ENCODE measurements around the gene FCRLB. TPM values are rescaled to one million over a fixed set of nuclear protein-coding genes. Genes with fewer than 3 reads are reported as not detected.

FCRLB gene
- total RNA-seq, 3 donors from 2014 or later: 0.15 to 1.1 (median 0.33) TPM

DNA sequence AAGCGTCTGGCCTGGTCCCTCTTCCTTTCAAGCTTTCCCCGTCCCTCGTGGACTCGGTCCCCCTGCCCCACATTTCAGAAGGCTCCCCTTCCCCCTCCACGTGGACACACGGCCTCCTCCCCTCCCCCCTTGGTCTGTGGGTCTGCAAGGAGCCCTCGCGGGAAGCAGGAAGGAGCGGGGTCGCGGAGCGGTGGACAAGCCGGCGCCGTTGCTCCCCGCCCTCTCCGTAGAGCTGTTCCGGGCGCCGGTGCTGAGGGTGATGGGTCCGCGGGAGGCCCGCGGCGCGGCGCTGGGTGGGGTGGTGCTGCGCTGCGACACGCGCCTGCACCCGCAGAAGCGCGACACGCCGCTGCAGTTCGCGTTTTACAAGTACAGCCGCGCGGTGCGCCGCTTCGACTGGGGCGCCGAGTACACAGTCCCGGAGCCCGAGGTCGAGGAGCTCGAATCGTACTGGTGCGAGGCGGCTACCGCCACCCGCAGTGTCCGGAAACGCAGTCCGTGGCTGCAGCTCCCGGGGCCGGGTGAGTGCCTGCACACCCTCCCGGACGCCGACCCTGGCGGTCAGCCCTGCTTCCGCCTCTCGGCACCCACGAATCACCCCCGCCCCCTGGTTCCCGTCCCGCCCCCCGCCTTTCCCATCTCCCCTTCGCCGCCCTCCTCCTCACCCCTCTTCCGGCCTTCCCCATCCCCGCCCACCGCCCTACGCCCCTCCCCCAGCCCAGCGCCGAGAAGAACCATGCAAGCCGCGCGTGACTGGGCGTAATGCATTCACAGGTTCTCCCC is 5.3 kb downstream of the FCRLB start:
- no peaks in the 10 kb centered on the region for H3K4me1 ChIP-seq
- H3K36me3 ChIP-seq: no peaks in the 10 kb centered on the region
- no peaks in the 10 kb centered on the region for H3K9me3 ChIP-seq
- no peaks in the 10 kb centered on the region for H3K27me3 ChIP-seq
- peak overlapping the region; percentile 86 to 92 for H3K27ac ChIP-seq
- intact Hi-C loops (cut with DNase I; ENCODE audit: low total_unique reads): no loop called here
- peak overlapping the region; percentile 83 to 87 (median 86) for H3K4me3 ChIP-seq
- TF ChIP-seq, protein P1, sequence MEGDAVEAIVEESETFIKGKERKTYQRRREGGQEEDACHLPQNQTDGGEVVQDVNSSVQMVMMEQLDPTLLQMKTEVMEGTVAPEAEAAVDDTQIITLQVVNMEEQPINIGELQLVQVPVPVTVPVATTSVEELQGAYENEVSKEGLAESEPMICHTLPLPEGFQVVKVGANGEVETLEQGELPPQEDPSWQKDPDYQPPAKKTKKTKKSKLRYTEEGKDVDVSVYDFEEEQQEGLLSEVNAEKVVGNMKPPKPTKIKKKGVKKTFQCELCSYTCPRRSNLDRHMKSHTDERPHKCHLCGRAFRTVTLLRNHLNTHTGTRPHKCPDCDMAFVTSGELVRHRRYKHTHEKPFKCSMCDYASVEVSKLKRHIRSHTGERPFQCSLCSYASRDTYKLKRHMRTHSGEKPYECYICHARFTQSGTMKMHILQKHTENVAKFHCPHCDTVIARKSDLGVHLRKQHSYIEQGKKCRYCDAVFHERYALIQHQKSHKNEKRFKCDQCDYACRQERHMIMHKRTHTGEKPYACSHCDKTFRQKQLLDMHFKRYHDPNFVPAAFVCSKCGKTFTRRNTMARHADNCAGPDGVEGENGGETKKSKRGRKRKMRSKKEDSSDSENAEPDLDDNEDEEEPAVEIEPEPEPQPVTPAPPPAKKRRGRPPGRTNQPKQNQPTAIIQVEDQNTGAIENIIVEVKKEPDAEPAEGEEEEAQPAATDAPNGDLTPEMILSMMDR (IDR thresholded peaks at IDR 0.05): peak in 1 of 3 donors; percentile 13
- TF ChIP-seq POLR2A (IDR thresholded peaks at IDR 0.05) (no peak), POLR2AphosphoS5 (IDR thresholded peaks at IDR 0.05) (no peak)
- DNase-seq (ENCODE audit: low spot score in 2 of 2): peak; percentile 72 to 73

DNA sequence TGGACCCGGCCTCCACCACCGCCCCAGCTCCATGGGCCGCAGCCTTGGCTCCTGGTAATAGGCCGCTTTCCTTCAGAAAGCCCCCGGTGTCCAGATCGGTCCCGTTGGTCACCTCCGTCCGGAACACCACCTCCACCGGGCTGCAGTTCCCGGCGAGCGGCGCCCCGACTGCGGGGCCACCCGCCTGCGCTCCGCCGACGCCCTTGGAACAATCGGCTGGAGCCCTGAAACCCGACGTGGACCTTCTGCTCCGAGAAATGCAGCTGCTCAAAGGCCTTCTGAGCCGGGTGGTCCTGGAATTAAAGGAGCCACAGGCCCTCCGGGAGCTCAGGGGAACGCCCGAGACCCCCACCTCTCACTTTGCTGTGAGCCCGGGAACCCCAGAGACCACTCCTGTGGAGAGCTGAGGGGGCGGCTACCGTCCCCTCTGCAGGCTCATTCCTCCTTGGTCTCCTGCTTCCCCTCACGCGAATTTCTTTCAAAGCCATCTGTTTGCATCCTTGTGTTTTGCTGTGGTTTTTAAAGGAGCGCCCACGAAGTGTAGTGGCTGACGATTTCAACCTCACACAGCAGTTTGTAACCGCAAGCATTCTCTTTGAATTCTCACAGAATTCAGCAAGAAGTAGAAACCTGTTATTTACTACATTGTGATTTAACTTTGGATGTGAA is 6.0 kb downstream of the FCRLB start:
- peak overlapping the region; percentile 86 to 92 for H3K27ac ChIP-seq
- intact Hi-C loops (cut with DNase I; ENCODE audit: low total_unique reads): no loop called here
- no peaks in the 10 kb centered on the region for H3K4me1 ChIP-seq
- no peaks in the 10 kb centered on the region for H3K9me3 ChIP-seq
- TF ChIP-seq POLR2A (IDR thresholded peaks at IDR 0.05) (no peak), POLR2AphosphoS5 (IDR thresholded peaks at IDR 0.05) (peak in 1 of 3 donors; percentile 6)
- H3K27me3 ChIP-seq: no peaks in the 10 kb centered on the region
- no peak for DNase-seq (ENCODE audit: low spot score in 2 of 2)
- H3K36me3 ChIP-seq: no peaks in the 10 kb centered on the region
- peak overlapping the region; percentile 83 to 87 (median 86) for H3K4me3 ChIP-seq

DNA sequence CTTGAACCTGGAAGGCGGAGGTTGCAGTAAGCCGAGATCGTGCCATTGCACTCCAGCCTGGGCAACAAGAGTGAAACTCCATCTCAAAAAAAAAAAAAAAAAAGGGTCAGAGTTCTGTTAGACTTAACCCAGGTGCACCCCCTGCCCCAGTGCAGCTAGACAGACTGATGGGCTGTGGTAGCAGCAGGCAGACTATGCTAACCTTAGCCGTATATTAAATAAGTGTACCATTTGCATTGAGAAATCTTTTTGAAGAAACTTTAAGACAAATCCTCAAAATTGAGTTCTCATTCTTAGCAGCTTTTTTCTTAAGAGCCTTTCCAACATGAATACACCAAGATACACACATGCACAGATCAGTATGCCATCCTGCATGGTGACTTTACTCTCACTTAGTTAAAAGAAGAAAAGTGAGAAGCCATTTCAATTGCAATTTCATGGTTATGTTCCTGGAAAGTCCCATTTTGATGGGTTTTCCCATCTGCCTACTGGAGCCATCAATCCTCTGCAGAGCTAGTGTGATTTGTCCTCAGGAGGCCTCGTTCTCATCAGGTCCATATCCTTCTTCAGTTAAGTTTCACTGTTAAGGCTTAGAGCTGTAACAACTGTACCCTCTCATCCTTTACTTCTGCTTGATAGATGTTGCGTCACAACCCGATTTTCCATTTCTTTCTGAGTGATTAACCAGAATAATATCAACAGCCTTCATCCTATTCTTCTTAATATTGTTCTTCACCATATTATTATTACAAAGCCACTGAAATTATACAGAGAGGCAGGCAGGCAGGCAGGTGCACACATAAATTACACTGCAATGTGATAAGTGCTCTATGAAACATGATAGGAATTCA is 7.3 kb downstream of the FCRLB start:
- Histone ChIP-seq H3K27ac (no peak overlapping the region), H3K27me3 (no peaks in the 10 kb centered on the region), H3K4me1 (no peaks in the 10 kb centered on the region), H3K36me3 (no peaks in the 10 kb centered on the region), H3K4me3 (no peak overlapping the region), H3K9me3 (no peaks in the 10 kb centered on the region)
- no peak for TF ChIP-seq POLR2AphosphoS5 (IDR thresholded peaks at IDR 0.05)
- no peak for TF ChIP-seq POLR2A (IDR thresholded peaks at IDR 0.05)
- TF ChIP-seq, protein P1 (IDR thresholded peaks at IDR 0.05): no peak
- DNase-seq (ENCODE audit: low spot score in 2 of 2): no peak
- intact Hi-C loops (cut with DNase I; ENCODE audit: low total_unique reads): no loop called here

DNA sequence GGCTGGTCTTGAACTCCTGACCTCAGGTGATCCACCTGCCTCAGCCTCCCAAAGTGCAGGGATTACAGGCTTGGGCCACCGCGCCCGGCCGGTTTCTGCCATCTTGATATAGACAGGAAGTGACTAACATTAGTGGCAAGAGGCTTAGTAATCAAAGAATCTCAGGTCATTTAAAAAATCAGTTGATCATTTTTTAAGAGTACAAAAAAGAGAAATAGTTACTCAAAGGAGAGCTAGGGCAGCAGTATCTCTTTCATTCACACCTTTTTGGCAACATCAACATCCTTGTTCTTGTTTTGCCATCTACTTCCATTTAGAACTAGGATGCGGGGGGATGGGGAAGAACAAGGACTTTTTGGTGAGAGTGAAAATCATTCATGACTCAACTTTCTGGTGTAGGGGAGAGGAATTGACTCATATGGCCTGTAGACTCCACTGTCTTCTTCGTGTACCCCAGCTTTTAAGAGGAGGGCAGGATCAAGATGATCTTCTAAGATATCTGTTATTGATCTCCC is 8.8 kb downstream of the FCRLB start:
- Histone ChIP-seq H3K27me3 (no peaks in the 10 kb centered on the region), H3K9me3 (no peaks in the 10 kb centered on the region), H3K27ac (no peak overlapping the region), H3K4me1 (no peaks in the 10 kb centered on the region), H3K36me3 (no peaks in the 10 kb centered on the region), H3K4me3 (no peak overlapping the region)
- no peak for DNase-seq (ENCODE audit: low spot score in 2 of 2)
- TF ChIP-seq, protein P1 (IDR thresholded peaks at IDR 0.05): no peak
- intact Hi-C loops (cut with DNase I; ENCODE audit: low total_unique reads): no loop called here

DNA sequence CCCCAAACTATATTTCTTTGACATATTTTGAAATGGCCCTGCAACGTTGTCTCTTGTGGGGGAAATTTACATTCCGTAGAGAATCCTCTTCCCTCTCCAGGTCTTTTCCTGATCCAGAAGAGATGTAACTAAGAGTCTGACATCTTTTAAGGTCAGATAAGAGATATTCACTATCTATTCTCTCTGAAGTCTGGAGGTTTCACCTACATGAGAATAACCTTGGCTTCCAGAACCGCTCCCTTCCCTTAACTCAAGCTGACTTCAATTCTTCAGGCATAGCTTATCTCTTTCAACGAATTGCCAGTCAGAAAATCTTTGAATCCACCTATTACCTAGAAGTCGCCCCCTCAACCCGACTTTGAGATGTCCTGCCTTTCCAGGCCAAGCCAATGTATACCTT is 9.9 kb downstream of the FCRLB start:
- intact Hi-C loops (cut with DNase I; ENCODE audit: low total_unique reads): no loop called here
- Histone ChIP-seq H3K4me3 (no peak overlapping the region), H3K27ac (no peak overlapping the region), H3K9me3 (no peaks in the 10 kb centered on the region), H3K4me1 (no peaks in the 10 kb centered on the region), H3K36me3 (no peaks in the 10 kb centered on the region), H3K27me3 (no peaks in the 10 kb centered on the region)
- TF ChIP-seq POLR2A (IDR thresholded peaks at IDR 0.05): no peak
- TF ChIP-seq, protein P1 (IDR thresholded peaks at IDR 0.05): no peak
- no peak for TF ChIP-seq POLR2AphosphoS5 (IDR thresholded peaks at IDR 0.05)
- no peak for DNase-seq (ENCODE audit: low spot score in 2 of 2)

Data from breast epithelium (tissue), 4 donors.